Measurements from ENCODE around the gene ZC3H12A. TPM values are rescaled to one million over a fixed set of nuclear protein-coding genes. Genes with fewer than 3 reads are reported as not detected.
A peak's percentile ranks its signal among the peaks of the same experiment; 100 is the strongest.
"Not testable (repeated sequence)": the region's sequence is repeated elsewhere in the genome, so short reads cannot be mapped to it uniquely, and the experiment has no call there.

The ZC3H12A gene
- total and polyA plus RNA-seq, 4 donors, result 2.1 to 10.9 (median 3.0) TPM

DNA sequence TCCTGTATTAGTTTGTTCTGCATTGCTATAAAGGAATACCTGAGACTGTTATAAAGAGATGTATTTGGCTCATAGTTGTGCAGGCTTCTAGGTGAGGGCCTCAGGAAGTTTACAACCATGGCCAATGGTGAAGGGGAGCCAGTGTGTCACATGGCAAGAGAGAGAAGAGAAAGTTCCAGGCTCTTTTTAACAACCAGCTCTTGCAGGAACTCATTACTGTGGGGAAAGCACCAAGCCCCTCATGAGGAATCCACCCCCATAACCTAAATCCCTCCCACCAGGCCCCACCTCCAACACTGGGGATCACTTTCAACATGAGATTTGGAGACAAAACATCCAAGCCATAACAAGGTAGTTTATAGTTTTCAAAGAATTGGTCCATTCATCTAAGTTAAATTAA is 45.2 kb downstream of the ZC3H12A start:
- Histone ChIP-seq H3K36me3 (ENCODE audit: control insufficient read depth in 4 of 4, insufficient read depth in 3 of 4, low read depth in 1 of 4, low read length in 3 of 4) (no peaks in the 10 kb centered on the region), H3K4me1 (ENCODE audit: control insufficient read depth in 4 of 4, insufficient read depth in 4 of 4, low read length in 3 of 4) (peaks cover 0 to 7% (median 2%) of the 10 kb centered on the region in 4 donors), H3K27me3 (ENCODE audit: control insufficient read depth in 4 of 4, insufficient read depth in 4 of 4, low read length in 3 of 4) (no peaks in the 10 kb centered on the region), H3K27ac (ENCODE audit: low read depth in 1 of 2, low read length in 2 of 2) (peak overlapping the region in 1 of 2 donors; percentile 35), H3K9me3 (ENCODE audit: control insufficient read depth in 4 of 4, low read length in 3 of 4) (no peaks in the 10 kb centered on the region), H3K4me3 (ENCODE audit: low read depth in 1 of 3, low read length in 3 of 3) (no peak overlapping the region), H3K9ac (ENCODE audit: low read depth in 1 of 2, low read length in 2 of 2) (no peak overlapping the region)
- no peak for DNase-seq (ENCODE audit: low spot score)
- TF ChIP-seq RXRA (IDR thresholded peaks at IDR 0.05) (no peak), FOXA1 (IDR thresholded peaks at IDR 0.05) (no peak), TAF1 (conservative IDR thresholded peaks at IDR 0.05) (no peak), RAD21 (IDR thresholded peaks at IDR 0.05) (no peak)
- TF ChIP-seq, protein P1, sequence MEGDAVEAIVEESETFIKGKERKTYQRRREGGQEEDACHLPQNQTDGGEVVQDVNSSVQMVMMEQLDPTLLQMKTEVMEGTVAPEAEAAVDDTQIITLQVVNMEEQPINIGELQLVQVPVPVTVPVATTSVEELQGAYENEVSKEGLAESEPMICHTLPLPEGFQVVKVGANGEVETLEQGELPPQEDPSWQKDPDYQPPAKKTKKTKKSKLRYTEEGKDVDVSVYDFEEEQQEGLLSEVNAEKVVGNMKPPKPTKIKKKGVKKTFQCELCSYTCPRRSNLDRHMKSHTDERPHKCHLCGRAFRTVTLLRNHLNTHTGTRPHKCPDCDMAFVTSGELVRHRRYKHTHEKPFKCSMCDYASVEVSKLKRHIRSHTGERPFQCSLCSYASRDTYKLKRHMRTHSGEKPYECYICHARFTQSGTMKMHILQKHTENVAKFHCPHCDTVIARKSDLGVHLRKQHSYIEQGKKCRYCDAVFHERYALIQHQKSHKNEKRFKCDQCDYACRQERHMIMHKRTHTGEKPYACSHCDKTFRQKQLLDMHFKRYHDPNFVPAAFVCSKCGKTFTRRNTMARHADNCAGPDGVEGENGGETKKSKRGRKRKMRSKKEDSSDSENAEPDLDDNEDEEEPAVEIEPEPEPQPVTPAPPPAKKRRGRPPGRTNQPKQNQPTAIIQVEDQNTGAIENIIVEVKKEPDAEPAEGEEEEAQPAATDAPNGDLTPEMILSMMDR (IDR thresholded peaks at IDR 0.05; ENCODE audit: low read depth, low read length, missing input control), result no peak
- TF ChIP-seq, protein P2, sequence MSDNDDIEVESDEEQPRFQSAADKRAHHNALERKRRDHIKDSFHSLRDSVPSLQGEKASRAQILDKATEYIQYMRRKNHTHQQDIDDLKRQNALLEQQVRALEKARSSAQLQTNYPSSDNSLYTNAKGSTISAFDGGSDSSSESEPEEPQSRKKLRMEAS (IDR thresholded peaks at IDR 0.05), result no peak

DNA sequence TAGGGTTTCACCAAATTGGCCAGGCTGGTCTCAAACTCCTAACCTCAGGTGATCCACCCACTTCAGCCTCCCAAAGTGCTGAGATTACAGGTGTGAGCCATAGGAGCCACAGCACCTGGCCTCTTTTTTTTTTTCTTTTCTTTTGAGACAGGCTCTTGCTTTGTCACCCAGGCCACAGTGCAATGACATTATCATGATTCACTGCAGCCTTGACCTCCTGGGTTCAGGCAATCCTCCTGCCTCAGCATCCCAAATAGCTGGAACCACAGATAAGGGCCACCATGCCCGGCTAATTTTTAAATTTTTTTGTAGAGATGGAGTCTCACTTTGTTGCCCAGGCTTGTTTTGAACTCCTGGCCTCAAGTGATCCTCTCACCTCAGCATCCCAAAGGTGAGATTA is 55.5 kb downstream of the ZC3H12A start:
- DNase-seq (ENCODE audit: low spot score); H3K4me1 ChIP-seq (ENCODE audit: control insufficient read depth in 4 of 4, insufficient read depth in 4 of 4, low read length in 3 of 4); H3K27me3 ChIP-seq (ENCODE audit: control insufficient read depth in 4 of 4, insufficient read depth in 4 of 4, low read length in 3 of 4); H3K27ac ChIP-seq (ENCODE audit: low read depth in 1 of 2, low read length in 2 of 2); H3K9me3 ChIP-seq (ENCODE audit: control insufficient read depth in 4 of 4, low read length in 3 of 4); H3K9ac ChIP-seq (ENCODE audit: low read depth in 1 of 2, low read length in 2 of 2); H3K4me3 ChIP-seq (ENCODE audit: low read depth in 1 of 3, low read length in 3 of 3); H3K36me3 ChIP-seq (ENCODE audit: control insufficient read depth in 4 of 4, insufficient read depth in 3 of 4, low read depth in 1 of 4, low read length in 3 of 4): not testable (repeated sequence)
- 72% methylated on average over 1 of the region's 1 CpG for WGBS

DNA sequence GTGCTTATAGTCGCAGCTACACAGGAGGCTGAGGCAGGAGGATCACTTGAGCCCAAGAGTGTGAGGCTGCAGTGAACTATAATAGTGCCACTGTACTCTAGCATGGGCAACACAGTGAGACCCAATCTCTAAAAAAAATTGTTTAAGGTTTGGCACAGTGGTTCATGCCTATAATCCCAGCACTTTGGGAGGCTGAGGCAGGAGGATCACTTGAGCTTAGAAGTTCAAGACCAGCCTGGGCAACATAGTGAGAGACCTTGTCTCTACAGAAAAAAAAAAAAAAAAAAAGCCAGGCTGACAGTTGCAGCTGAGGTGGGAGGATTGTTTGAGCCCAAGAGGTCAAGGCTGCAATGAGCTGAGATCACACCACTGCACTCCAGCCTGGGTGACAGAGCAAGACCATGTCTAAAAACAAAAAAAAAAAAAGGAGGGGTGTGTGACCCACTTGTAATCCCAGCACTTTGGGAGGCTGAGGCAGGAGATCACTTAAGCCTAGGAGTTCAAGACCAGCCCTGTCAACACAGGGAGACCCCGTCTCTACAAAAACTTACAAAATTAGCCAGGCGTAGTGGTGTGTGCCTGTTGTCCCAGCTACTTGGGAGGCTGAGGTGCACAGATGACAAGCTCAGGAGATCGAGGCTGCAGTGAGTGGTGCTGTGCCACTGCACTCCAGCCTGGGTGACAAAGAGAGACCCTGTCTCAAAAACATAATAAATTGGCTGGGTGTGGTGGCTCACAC is 58.2 kb downstream of the ZC3H12A start:
- not testable (repeated sequence) for DNase-seq (ENCODE audit: low spot score); H3K36me3 ChIP-seq (ENCODE audit: control insufficient read depth in 4 of 4, insufficient read depth in 3 of 4, low read depth in 1 of 4, low read length in 3 of 4); H3K27me3 ChIP-seq (ENCODE audit: control insufficient read depth in 4 of 4, insufficient read depth in 4 of 4, low read length in 3 of 4); H3K4me3 ChIP-seq (ENCODE audit: low read depth in 1 of 3, low read length in 3 of 3); H3K9me3 ChIP-seq (ENCODE audit: control insufficient read depth in 4 of 4, low read length in 3 of 4)
- Histone ChIP-seq H3K27ac (ENCODE audit: low read depth in 1 of 2, low read length in 2 of 2) (peak overlapping the region; percentile 73 to 84), H3K9ac (ENCODE audit: low read depth in 1 of 2, low read length in 2 of 2) (peak overlapping the region in 1 of 2 donors; percentile 51), H3K4me1 (ENCODE audit: control insufficient read depth in 4 of 4, insufficient read depth in 4 of 4, low read length in 3 of 4) (peaks cover 0 to 19% (median 2%) of the 10 kb centered on the region in 4 donors)
- TF ChIP-seq SP1 (IDR thresholded peaks at IDR 0.05), result peak; percentile 51
- peak in 1 of 2 donors; percentile 69 for TF ChIP-seq JUND (IDR thresholded peaks at IDR 0.05)
- peak; percentile 63 to 67 for TF ChIP-seq HNF4A (conservative IDR thresholded peaks at IDR 0.05)
- peak in 1 of 2 donors; percentile 56 for TF ChIP-seq RXRA (IDR thresholded peaks at IDR 0.05)
- WGBS, result 87% methylated on average over 4 of the region's 4 CpGs

DNA sequence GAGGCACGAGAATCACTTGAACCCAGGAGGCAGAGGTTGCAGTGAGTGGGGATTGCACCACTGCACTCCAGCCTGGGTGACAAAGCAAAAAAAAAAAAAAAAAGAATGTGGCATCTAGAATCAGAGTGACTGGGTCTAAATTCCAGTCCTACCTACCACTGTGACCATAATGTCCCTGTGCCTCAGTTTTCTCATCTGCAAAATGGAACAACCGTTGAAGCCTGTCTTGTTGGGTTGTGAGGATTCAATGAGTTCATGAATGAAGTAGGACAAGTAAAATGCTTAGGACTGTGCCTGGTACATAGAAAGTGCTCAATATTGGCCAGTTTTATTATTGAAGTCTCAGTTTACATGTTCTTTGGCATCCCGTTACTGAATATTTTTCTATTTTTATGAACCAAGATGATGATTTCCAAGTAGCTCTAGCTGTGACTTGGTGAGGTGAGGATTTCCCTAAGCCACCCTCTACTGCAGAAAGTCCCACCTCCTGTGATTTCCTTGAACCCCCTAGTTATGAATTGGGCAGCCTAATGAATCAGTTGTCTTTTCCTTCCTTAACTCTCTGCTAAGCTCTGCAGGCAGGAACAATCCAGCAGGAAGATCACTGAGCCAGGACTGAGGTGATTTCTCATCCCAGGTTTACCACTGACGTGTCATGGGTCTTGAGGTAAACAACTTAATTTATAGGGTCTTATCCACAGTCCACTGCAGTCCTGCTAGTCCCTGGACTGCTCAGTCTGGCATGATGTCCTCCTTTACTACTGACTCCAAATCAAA is 59.1 kb downstream of the ZC3H12A start:
- Histone ChIP-seq H3K4me3 (ENCODE audit: low read depth in 1 of 3, low read length in 3 of 3) (no peak overlapping the region), H3K27me3 (ENCODE audit: control insufficient read depth in 4 of 4, insufficient read depth in 4 of 4, low read length in 3 of 4) (no peaks in the 10 kb centered on the region), H3K9ac (ENCODE audit: low read depth in 1 of 2, low read length in 2 of 2) (peak overlapping the region in 1 of 2 donors; percentile 21), H3K9me3 (ENCODE audit: control insufficient read depth in 4 of 4, low read length in 3 of 4) (no peaks in the 10 kb centered on the region), H3K36me3 (ENCODE audit: control insufficient read depth in 4 of 4, insufficient read depth in 3 of 4, low read depth in 1 of 4, low read length in 3 of 4) (peaks cover 0 to 10% (median 6%) of the 10 kb centered on the region in 4 donors), H3K27ac (ENCODE audit: low read depth in 1 of 2, low read length in 2 of 2) (peak overlapping the region; percentile 84 to 87), H3K4me1 (ENCODE audit: control insufficient read depth in 4 of 4, insufficient read depth in 4 of 4, low read length in 3 of 4) (peaks cover 0 to 19% (median 2%) of the 10 kb centered on the region in 4 donors)
- WGBS, result 92% methylated on average over 4 of the region's 4 CpGs
- no peak for DNase-seq (ENCODE audit: low spot score)
- TF ChIP-seq, protein P1 (IDR thresholded peaks at IDR 0.05; ENCODE audit: low read depth, low read length, missing input control), result no peak
- TF ChIP-seq, protein P3, sequence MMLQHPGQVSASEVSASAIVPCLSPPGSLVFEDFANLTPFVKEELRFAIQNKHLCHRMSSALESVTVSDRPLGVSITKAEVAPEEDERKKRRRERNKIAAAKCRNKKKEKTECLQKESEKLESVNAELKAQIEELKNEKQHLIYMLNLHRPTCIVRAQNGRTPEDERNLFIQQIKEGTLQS (IDR thresholded peaks at IDR 0.05), result no peak
- no peak for TF ChIP-seq RAD21 (IDR thresholded peaks at IDR 0.05)
- no peak for TF ChIP-seq EGR1 (IDR thresholded peaks at IDR 0.05; ENCODE audit: low read depth in 2 of 2)
- no peak for TF ChIP-seq GABPA (IDR thresholded peaks at IDR 0.05 in 1 of 2, conservative IDR thresholded peaks at IDR 0.05 in 1 of 2)
- TF ChIP-seq TAF1 (conservative IDR thresholded peaks at IDR 0.05), result no peak
